HepG2 (cell line): ENCODE data around the gene LUZP1.

Experiments used
- CENPT ChIP-seq: sonication (generic); formaldehyde crosslinking; IDR thresholded peaks from 2 replicates; pipeline ENCODE4 v1.8.0; 2022; ENCODE audit warnings: low read depth, mild to moderate bottlenecking, moderate library complexity, missing genetic modification reagents
- E2F1 ChIP-seq: sonication (generic); formaldehyde crosslinking; IDR thresholded peaks from 2 replicates; pipeline ENCODE4 v1.5.0; 2020; ENCODE audit warnings: missing genetic modification reagents
- EP300 ChIP-seq, 3 experiments: sonication (generic) in 1 of 3; formaldehyde crosslinking in 1 of 3; IDR thresholded peaks; 2 replicates each; pipeline versions ENCODE4 v1.5.1 to v1.6.1; 2011 to 2020; ENCODE audit warnings: low read depth in 2 of 3, low read length in 2 of 3, borderline replicate concordance in 1 of 3, improper control_type of control experiment in 1 of 3, mild to moderate bottlenecking in 1 of 3, missing genetic modification reagents in 1 of 3, moderate library complexity in 1 of 3
- EZH2 ChIP-seq: conservative IDR thresholded peaks from 2 replicates; pipeline ENCODE4 v1.6.1; 2012; ENCODE audit warnings: mild to moderate bottlenecking, low read depth, low read length, moderate library complexity
- KAT7 ChIP-seq: IDR thresholded peaks from 2 replicates; pipeline ENCODE4 v1.6.1; 2018; ENCODE audit warnings: borderline replicate concordance, missing compliant biosample characterization
- NFE2L1 ChIP-seq: sonication (generic); formaldehyde crosslinking; IDR thresholded peaks from 2 replicates; pipeline ENCODE4 v1.4.0; 2020; ENCODE audit warnings: missing genetic modification reagents, mild to moderate bottlenecking, borderline replicate concordance
- POLR2A ChIP-seq, 2 experiments: IDR thresholded peaks; 2 replicates each; pipeline ENCODE4 v1.6.1; 2011; ENCODE audit warnings: low read depth in 2 of 2, low read length in 2 of 2, mild to moderate bottlenecking in 1 of 2, moderate library complexity in 1 of 2; ENCODE audit not compliant: insufficient read depth in 1 of 2
- POLR2AphosphoS5 ChIP-seq: IDR thresholded peaks from 2 replicates; pipeline ENCODE4 v1.6.1; 2012; ENCODE audit warnings: low read depth, low read length
- TCF7L2 ChIP-seq: IDR thresholded peaks from 2 replicates; pipeline ENCODE4 v1.6.1; 2011; ENCODE audit warnings: mild to moderate bottlenecking, low read depth, low read length, moderate library complexity
- ZBTB14 ChIP-seq: sonication (generic); formaldehyde crosslinking; IDR thresholded peaks from 2 replicates; pipeline ENCODE4 v1.4.0; 2020; ENCODE audit warnings: missing genetic modification reagents
- ZNF350 ChIP-seq: sonication (generic); formaldehyde crosslinking; IDR thresholded peaks from 2 replicates; pipeline ENCODE4 v1.4.0; 2020; ENCODE audit warnings: mild to moderate bottlenecking, low read depth, missing genetic modification reagents, borderline replicate concordance

- TF ChIP-seq POLR2A (IDR thresholded peaks at IDR 0.05; ENCODE audit: insufficient read depth in 1 of 2, low read depth in 2 of 2, low read length in 2 of 2): no peak
- no peak for TF ChIP-seq TCF7L2
- no peak for TF ChIP-seq EZH2
- no peak for TF ChIP-seq E2F1 (CRISPR knock-in tag)
- no peak for TF ChIP-seq NFE2L1 (CRISPR knock-in tag)
- TF ChIP-seq ZNF350 (CRISPR knock-in tag): no peak
- TF ChIP-seq POLR2AphosphoS5: no peak
- TF ChIP-seq CENPT: no peak
- TF ChIP-seq ZBTB14 (CRISPR knock-in tag): no peak
- TF ChIP-seq EP300 (IDR thresholded peaks at IDR 0.05; ENCODE audit: low read depth in 2 of 2, low read length in 2 of 2): no peak
- no peak for TF ChIP-seq EP300 (CRISPR knock-in tag; IDR thresholded peaks at IDR 0.05; ENCODE audit: borderline replicate concordance)
- no peak for TF ChIP-seq KAT7 (CRISPR knock-in tag)
Observed at GRCh38 chr1:23171181-23171755, 2.6 kb upstream of the LUZP1 start.
